Glutamatergic neuron (in vitro differentiated cells): ENCODE data around the gene SEL1L2. TPM values are rescaled to one million over a fixed set of nuclear protein-coding genes. Genes with fewer than 3 reads are reported as not detected.

Experiments used
- DNase-seq: peaks from one replicate; pipeline ENCODE4 v3.0.0; 2022
- H3K27ac Mint-ChIP-seq: one replicate; pipeline ENCODE4 v1.8.0; 2020; ENCODE audit warnings: mild to moderate bottlenecking, mixed read lengths, inconsistent platforms; ENCODE audit not compliant: unreplicated experiment
- H3K27me3 Mint-ChIP-seq: one replicate; pipeline ENCODE4 v1.8.0; 2020; ENCODE audit warnings: mild to moderate bottlenecking, moderate library complexity, mixed read lengths, inconsistent platforms; ENCODE audit not compliant: unreplicated experiment
- H3K36me3 Mint-ChIP-seq: one replicate; pipeline ENCODE4 v1.8.0; 2020; ENCODE audit warnings: mild to moderate bottlenecking, mixed read lengths, inconsistent platforms; ENCODE audit not compliant: unreplicated experiment
- H3K4me1 Mint-ChIP-seq: one replicate; pipeline ENCODE4 v1.8.0; 2020; ENCODE audit warnings: mild to moderate bottlenecking, low read depth, mixed read lengths, inconsistent platforms; ENCODE audit not compliant: unreplicated experiment
- H3K4me3 Mint-ChIP-seq: one replicate; pipeline ENCODE4 v1.8.0; 2020; ENCODE audit warnings: mild to moderate bottlenecking, mixed read lengths, inconsistent platforms; ENCODE audit not compliant: unreplicated experiment
- H3K9me3 Mint-ChIP-seq: one replicate; pipeline ENCODE4 v1.8.0; 2020; ENCODE audit warnings: mild to moderate bottlenecking, moderate library complexity, mixed read lengths, inconsistent platforms; ENCODE audit not compliant: unreplicated experiment
- CTCF ChIP-seq: fragments of 200-600 bp; sonication (generic); IDR thresholded peaks from one replicate; pipeline ENCODE4 v1.5.0; 2021; ENCODE audit not compliant: partially characterized antibody, unreplicated experiment
- total RNA-seq: library from RNA; stranded (reverse); fragmentation: NEBNext Ultra II Directional; extraction: Animal tissue kit (Norgen Biotek cat#: 25700); gene quantifications from one replicate; pipeline ENCODE4 v1.2.1, GENCODE V29; 2021; ENCODE audit not compliant: unreplicated experiment

The SEL1L2 gene
- total RNA-seq, 1 donor from 2014 or later, result not detected

GRCh38 chr20:13934992-13935894 is 55.2 kb downstream of the SEL1L2 start:
- H3K4me3 Mint-ChIP-seq, result no peak overlapping the region
- H3K36me3 Mint-ChIP-seq, result no peaks in the 10 kb centered on the region
- H3K27me3 Mint-ChIP-seq, result no peaks in the 10 kb centered on the region
- peaks cover 2% of the 10 kb centered on the region for H3K9me3 Mint-ChIP-seq
- H3K27ac Mint-ChIP-seq, result no peak overlapping the region
- H3K4me1 Mint-ChIP-seq, result no peaks in the 10 kb centered on the region
- no peak for TF ChIP-seq CTCF
- no peak for DNase-seq

- Mint-ChIP-seq H3K36me3 (no peaks in the 10 kb centered on the region), H3K9me3 (no peaks in the 10 kb centered on the region)
- no peak for DNase-seq
Observed at GRCh38 chr20:13930281-13930680, 60.1 kb downstream of the SEL1L2 start.

GRCh38 chr20:13929836-13930235 is 60.6 kb downstream of the SEL1L2 start:
- H3K36me3 Mint-ChIP-seq, result no peaks in the 10 kb centered on the region
- H3K27me3 Mint-ChIP-seq, result no peaks in the 10 kb centered on the region
- H3K4me1 Mint-ChIP-seq, result no peaks in the 10 kb centered on the region
- no peak overlapping the region for H3K4me3 Mint-ChIP-seq
- no peak overlapping the region for H3K27ac Mint-ChIP-seq
- TF ChIP-seq CTCF, result no peak
- no peaks in the 10 kb centered on the region for H3K9me3 Mint-ChIP-seq
- DNase-seq, result no peak

More at GRCh38 chr20:13930281-13930680, 60.1 kb downstream of the SEL1L2 start:
- Mint-ChIP-seq H3K4me3 (no peak overlapping the region), H3K27ac (no peak overlapping the region), H3K4me1 (no peaks in the 10 kb centered on the region), H3K27me3 (no peaks in the 10 kb centered on the region)
- TF ChIP-seq CTCF, result no peak

GRCh38 chr20:13928901-13929300 is 61.5 kb downstream of the SEL1L2 start:
- H3K4me3 Mint-ChIP-seq, result no peak overlapping the region
- H3K4me1 Mint-ChIP-seq, result no peaks in the 10 kb centered on the region
- H3K36me3 Mint-ChIP-seq, result no peaks in the 10 kb centered on the region
- no peak for DNase-seq
- TF ChIP-seq CTCF, result no peak
- H3K27me3 Mint-ChIP-seq, result no peaks in the 10 kb centered on the region
- no peak overlapping the region for H3K27ac Mint-ChIP-seq
- no peaks in the 10 kb centered on the region for H3K9me3 Mint-ChIP-seq

GRCh38 chr20:13927171-13927570 is 63.2 kb downstream of the SEL1L2 start:
- TF ChIP-seq CTCF, result no peak
- Mint-ChIP-seq H3K4me3 (no peak overlapping the region), H3K27me3 (no peaks in the 10 kb centered on the region), H3K36me3 (no peaks in the 10 kb centered on the region), H3K4me1 (no peaks in the 10 kb centered on the region), H3K9me3 (no peaks in the 10 kb centered on the region), H3K27ac (no peak overlapping the region)
- no peak for DNase-seq
